GM18520 (cell line): ENCODE measurements around the gene NDUFAF7.
A peak's percentile ranks its signal among the peaks of the same experiment; 100 is the strongest.
"Not testable (repeated sequence)": the region's sequence is repeated elsewhere in the genome, so short reads cannot be mapped to it uniquely, and the experiment has no call there.

Experiments used
- ATAC-seq: cut with Tn5 transposase; IDR thresholded peaks from one replicate; pipeline ENCODE4 v1.9.1; 2021; ENCODE audit not compliant: unreplicated experiment

The NDUFAF7 gene

DNA sequence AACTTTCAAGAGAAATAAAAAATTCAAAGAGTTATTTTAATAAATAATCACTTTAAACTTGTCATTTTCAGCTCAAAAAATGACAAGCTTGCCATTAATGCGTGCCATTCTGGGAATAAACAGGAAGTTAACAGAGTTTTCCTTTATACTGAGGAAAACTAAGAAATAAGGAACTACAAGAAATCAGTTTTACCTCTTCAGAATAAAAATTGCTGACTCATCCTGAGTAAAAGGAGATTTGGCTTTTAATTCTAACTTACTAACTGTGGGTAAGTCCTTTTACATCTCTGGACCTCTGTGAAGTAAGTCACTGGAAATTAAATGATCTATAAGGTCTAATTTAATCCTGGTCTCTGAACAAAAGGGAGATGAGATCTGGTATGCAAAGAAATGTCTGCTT is 16.2 kb upstream of the NDUFAF7 start:
- ATAC-seq = no peak

GRCh38 chr2:37219046-37219445 is 12.4 kb upstream of the NDUFAF7 start:
- no peak for ATAC-seq

- ATAC-seq = no peak
Observed at GRCh38 chr2:37223131-37223530, 8.3 kb upstream of the NDUFAF7 start.

DNA sequence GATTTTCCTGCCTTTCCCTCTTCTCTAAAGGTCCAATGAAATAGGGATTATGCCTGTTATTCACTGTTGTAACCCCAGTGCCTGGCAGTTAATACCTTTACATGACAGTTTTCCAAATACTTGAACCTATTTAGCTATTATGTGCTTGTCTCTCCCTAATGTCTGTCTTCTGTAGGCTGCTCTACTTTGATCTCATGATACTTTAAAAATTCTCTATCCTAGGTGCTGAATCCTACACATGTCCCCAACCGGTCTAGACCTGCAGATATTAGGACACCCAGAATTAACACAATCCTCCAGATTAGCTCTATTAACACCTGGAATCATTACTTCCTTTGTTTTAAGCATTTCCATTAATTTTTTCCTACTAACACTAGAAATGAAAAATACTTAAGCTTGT is 7.4 kb upstream of the NDUFAF7 start:
- no peak for ATAC-seq

DNA sequence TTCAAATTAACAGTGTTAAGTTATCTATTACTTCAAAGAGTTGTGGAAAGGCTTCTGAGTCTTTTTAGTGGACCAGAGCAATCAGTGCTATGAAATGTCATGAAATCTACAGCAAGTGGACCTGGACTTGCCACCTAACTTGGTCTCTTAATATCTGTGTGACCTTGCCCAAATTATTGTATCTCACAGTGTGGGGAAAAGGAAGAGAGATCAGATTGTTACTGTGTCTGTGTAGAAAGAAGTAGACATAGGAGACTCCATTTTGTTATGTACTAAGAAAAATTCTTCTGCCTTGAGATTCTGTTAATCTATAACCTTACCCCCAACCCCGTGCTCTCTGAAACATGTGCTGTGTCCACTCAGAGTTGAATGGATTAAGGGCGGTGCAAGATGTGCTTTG is 6.3 kb upstream of the NDUFAF7 start:
- ATAC-seq = not testable (repeated sequence)

DNA sequence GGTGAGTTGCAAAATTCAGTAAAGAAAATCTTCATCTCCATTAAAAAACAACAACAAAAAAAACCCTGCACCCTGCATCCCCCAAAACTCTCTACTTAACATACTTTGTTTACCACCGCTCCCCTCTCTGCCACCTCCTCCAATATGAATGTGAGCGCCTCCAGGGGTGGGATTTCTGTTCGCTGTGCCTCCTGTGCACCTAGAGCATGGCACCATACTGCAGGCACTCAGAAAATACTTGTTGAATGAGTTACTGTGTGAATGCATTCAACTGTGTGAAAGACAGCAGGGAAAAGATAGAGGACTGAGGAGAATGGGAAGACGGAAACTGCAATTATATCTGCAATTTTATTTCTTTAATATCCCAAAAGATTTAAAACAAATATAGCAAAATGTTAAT is 4.6 kb upstream of the NDUFAF7 start:
- ATAC-seq = no peak

- ATAC-seq = no peak
Observed at GRCh38 chr2:37228788-37229187, 2.7 kb upstream of the NDUFAF7 start.

GRCh38 chr2:37230581-37230980 is 877 bp upstream of the NDUFAF7 start:
- ATAC-seq = no peak

- no peak for ATAC-seq
Observed at GRCh38 chr2:37232131-37232933, 874 bp downstream of the NDUFAF7 start.

DNA sequence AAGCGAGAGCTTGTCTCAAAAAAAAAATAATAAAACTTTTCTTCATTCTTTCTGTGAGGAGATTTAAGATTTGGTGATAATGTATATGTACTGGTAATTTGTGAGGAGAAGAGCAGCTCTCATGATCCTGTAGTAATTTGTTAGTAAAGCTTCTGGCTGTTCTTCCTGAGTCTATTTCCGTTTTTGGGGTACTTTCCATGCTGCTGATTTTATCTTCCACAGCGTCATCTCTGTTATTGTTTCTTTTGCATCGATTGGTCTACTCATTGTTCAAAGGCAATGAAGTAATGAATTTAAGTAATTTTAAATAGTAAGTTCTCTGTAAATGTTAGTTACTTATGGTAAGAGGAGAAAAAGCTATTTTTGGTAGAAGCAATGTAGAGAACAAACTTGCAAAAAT is 12.0 kb downstream of the NDUFAF7 start:
- ATAC-seq = no peak

DNA sequence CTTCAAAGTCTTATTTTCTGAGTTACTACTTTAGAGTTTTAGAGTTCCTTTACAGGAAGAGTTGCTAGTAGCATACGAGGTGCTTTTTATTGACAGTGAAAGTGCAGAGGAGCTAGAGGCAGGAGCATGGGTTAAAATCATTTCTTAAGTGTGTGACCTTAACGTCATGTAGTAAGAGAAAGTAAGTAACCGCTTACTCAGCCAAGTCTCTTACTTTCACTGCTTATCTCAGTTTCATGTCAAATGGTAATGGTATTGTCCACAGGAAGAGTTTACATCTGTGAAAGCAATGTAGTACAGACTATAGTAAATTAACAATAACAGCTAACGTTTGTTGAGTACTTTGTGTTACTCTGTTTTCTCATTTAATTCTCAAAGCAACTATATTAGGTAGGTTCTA is 12.6 kb downstream of the NDUFAF7 start:
- peak; percentile 92 for ATAC-seq

GRCh38 chr2:37244755-37245154 is 13.3 kb downstream of the NDUFAF7 start:
- ATAC-seq = no peak

DNA sequence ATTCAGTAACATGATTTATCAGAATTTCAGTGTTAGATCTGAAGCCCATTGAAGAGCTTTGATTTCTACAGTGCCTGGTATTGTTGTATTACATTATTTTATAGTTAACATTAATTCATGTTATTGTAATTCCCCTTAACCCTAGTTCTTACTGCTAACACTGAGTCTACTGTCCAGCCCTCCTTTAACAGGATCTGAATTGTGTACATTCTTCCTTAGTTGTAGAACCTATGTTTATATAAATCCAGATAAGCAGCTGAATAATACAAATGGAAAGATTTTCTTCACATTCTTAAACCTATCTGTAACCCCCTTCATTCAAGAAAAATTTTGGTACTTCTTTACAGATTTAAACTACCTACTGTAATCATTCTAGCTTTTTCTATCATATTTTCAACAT is 14.7 kb downstream of the NDUFAF7 start:
- no peak for ATAC-seq

DNA sequence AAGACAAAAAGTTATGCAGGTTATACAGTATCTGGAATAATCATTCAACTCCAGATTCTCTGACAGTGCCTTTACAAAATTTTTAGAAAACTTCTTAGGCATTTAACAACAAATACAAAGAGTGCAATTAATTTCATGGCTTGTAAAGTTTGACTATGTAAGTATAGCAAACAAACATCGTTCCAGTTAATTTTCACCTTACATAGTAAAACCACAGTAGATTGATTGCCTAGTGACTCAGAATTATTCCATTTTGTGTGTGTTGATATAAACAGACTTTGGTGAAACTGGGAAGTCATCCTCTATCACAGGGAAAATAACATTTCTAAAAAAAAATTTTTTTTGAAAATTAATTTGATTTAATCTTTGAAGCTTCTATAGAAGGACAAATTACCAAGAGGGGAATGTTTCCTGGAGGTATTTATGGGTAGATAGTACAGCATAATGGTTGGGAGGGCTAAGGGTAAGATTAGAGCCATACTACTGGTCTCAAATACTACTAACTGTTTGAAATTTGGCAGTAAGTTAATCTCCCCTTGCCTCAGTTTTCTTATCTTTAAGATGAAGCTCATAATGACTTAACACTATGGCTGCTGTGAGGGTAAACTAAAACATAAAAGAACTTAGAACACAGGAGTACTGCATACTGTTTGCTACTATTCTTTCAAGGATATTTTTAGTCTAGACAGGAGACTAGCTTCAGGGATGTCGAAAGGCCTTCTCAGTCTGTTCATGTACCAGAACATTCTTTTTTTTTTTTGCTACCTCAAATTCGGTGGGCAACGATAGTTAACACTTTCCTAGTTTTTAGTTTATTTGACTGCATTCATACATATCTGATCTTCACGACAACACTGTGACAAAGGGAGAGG is 19.6 kb downstream of the NDUFAF7 start:
- ATAC-seq = no peak

DNA sequence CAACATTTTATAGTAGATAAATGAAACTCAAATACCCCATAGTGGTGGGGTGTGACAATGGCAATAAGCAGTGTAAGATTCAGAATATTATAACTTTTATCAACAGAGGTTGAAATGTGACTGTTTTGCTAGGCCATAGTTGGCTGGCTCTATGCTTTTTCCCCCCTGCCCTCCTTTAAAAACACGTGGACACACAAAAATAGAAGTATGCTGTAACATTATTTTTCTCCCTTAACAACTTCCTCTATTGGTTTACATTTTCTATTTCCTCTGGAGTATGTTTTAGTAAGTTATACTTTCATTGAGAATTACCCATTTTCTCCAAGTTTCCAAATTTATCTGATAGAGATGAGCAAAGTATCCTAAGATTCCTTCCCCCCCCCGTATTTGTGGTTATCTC is 31.1 kb downstream of the NDUFAF7 start:
- no peak for ATAC-seq

DNA sequence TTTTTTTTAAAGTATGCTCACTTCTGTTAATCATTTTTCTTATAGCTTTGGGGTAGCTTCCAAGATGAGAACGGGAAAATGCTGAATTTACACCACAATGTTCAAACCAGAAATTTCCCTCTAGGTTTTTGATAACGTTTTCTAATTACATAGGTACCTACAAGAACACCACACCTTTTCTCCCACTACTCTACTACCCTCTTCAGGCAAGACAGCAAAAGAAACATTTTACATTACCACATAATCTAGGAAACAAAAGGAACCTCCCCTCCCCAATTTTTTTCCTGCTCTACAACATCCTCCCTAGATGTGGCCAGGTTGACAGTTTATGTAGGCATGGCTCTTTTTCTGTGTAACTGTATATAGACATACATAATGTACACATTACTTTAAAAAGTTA is 32.4 kb downstream of the NDUFAF7 start:
- no peak for ATAC-seq

DNA sequence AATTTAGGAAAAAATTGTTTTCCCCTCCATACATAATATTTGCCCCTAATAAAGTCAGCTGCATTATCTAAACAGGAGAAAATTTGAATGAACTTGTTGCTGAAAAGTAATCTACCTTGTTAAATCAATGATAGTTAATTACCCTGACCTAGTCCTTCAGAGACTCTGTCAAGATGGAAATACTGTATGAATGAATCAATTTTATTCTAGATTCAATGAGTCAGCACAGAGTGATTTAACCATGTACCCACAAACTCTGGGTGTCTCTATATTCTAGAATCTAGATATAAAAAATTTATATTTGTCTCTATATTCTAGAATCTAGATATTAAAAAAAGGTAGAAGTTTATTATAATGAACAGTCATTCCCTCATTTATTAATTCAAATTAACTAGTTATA is 36.2 kb downstream of the NDUFAF7 start:
- ATAC-seq = no peak

- ATAC-seq = no peak
Observed at GRCh38 chr2:37268111-37268510, 36.7 kb downstream of the NDUFAF7 start.

- no peak for ATAC-seq
Observed at GRCh38 chr2:37271376-37272067, 40.1 kb downstream of the NDUFAF7 start.

- ATAC-seq = no peak
Observed at GRCh38 chr2:37274359-37274965, 43.0 kb downstream of the NDUFAF7 start.

DNA sequence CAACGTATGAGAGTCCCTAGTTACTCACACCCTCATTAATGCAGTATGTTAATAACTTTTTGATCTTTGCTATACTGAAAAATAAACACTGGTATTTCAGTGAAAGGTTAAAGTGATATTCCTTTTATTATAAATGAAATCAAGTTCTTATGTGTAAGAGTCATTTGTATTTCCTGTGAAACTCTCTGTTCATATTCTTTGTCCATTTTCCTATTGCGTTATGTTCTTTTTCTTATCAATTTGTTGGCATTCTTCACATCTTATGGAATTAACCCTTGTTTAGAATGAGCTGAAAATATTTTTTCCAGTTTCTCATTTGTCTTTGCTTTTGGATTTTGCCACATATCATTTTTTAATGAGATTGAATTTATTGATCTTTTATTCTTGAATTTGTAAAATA is 44.8 kb downstream of the NDUFAF7 start:
- ATAC-seq = no peak
